AG09309 (cell line): ENCODE data around the gene PLEKHA7.

Experiments used
- DNase-seq: peaks from one replicate; pipeline ENCODE4 v3.0.0-alpha.2; 2010; ENCODE audit warnings: low read depth
- H3K4me3 ChIP-seq: 2 replicates; pipeline ENCODE4 v1.5.1; 2011; ENCODE audit warnings: mild to moderate bottlenecking, low read depth, low read length, moderate library complexity; ENCODE audit not compliant: control insufficient read depth
- TF ChIP-seq, protein P1 (sequence below): IDR thresholded peaks from 2 replicates; pipeline ENCODE4 v1.5.1; 2011; ENCODE audit warnings: mild to moderate bottlenecking, low read depth, low read length, inconsistent platforms; ENCODE audit not compliant: insufficient read depth, control insufficient read depth; ENCODE audit errors: missing control alignments

Gene PLEKHA7

DNA sequence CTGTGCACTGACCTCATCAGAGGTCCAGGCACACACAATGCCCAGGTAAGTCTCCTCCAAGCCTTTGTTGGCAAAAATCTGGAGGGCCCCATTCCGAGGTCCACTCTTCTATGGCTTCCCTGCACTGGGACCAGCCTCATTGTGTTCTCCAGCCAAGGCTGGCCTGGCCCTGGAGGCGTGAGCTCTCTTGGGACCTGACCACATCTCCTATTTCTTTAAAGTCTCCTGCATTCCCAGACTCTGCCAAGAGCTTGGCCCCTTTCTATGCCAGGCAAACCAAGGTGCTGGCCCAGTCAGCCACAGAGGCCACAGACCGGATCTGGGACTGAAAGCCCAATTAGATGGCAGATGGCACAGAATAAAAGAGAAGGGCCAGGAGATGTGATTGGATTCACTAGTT, 220.7 kb downstream of the PLEKHA7 start:
- TF ChIP-seq, protein P1, sequence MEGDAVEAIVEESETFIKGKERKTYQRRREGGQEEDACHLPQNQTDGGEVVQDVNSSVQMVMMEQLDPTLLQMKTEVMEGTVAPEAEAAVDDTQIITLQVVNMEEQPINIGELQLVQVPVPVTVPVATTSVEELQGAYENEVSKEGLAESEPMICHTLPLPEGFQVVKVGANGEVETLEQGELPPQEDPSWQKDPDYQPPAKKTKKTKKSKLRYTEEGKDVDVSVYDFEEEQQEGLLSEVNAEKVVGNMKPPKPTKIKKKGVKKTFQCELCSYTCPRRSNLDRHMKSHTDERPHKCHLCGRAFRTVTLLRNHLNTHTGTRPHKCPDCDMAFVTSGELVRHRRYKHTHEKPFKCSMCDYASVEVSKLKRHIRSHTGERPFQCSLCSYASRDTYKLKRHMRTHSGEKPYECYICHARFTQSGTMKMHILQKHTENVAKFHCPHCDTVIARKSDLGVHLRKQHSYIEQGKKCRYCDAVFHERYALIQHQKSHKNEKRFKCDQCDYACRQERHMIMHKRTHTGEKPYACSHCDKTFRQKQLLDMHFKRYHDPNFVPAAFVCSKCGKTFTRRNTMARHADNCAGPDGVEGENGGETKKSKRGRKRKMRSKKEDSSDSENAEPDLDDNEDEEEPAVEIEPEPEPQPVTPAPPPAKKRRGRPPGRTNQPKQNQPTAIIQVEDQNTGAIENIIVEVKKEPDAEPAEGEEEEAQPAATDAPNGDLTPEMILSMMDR: no peak
- DNase-seq: no peak
- H3K4me3 ChIP-seq: no peak overlapping the region

DNA sequence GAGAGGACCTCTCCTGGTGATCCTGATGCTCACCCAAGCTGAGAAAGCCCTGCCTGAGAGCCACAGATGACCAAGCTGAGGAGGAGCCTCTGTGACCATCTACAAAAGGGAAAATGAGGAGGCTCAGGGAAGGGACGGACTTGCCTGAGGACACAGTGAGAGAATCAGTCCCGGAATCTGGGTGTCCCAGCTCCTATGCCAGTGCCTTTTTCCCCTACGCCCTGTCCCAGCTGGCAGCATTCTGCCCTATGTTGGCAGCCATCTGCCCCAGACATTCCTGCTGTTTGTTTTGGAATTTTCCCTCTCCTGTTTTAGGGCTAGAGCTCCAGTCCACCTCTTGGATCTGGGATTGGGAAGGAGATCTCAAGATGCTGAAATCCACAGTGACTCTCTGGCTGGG, 221.2 kb downstream of the PLEKHA7 start:
- no peak overlapping the region for H3K4me3 ChIP-seq
- TF ChIP-seq, protein P1: no peak
- no peak for DNase-seq

DNA sequence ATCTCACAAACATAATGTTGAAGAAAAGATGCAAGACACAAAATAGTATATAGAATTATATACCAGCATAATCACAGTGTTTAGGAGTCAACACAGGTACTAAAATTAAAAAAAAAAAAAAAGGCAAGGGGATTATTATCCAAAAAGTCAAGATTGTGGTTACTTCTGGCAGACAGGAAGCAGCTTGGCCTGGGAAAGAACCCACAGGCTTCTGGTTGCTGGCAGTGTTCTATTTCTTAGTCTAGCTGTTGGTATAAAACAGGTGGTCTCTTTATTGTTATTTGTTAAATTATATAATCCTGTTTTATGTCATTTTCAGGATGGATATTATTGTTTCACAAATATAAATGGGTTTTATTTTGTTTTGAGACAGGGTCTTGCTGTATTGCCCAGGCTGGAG, 221.8 kb downstream of the PLEKHA7 start:
- TF ChIP-seq, protein P1: no peak
- H3K4me3 ChIP-seq: no peak overlapping the region
- DNase-seq: no peak

DNA sequence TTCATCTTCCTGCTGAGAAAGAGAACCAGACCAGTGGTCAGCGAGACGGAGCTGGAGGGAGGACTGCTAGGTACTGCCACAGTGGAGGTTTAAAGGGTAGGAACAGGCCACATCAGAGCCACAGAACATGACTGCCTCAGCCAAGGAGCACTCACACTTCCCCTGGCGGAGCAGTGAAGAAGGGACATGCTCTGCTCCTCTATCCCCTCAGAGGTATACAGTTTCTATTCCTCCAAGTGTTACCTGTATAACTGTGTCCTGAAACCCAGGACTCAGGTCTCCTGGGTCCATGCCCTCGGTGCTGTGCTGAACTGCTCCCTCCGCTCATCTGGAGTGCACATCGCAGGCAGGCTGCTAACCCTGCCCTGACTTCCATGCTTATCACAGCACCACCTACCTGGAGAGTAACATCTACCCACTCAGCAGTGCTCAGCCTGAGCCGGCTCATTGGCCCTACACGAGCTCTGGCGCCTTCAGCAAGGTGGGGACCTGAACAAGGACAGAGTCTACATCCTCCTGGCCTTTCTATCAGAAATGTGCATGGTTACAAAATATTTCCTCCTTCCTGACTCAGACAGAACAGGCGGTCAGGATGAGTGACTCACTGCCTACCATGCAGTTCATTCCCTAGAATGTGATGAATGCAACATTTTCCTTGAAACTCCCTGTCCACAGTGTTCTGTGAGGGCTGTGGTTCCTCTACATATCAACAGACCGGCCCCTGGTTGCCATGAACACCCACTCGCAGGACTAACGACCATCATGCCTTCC, 222.8 kb downstream of the PLEKHA7 start:
- TF ChIP-seq, protein P1: no peak
- H3K4me3 ChIP-seq: no peak overlapping the region
- DNase-seq: peak; percentile 64

DNA sequence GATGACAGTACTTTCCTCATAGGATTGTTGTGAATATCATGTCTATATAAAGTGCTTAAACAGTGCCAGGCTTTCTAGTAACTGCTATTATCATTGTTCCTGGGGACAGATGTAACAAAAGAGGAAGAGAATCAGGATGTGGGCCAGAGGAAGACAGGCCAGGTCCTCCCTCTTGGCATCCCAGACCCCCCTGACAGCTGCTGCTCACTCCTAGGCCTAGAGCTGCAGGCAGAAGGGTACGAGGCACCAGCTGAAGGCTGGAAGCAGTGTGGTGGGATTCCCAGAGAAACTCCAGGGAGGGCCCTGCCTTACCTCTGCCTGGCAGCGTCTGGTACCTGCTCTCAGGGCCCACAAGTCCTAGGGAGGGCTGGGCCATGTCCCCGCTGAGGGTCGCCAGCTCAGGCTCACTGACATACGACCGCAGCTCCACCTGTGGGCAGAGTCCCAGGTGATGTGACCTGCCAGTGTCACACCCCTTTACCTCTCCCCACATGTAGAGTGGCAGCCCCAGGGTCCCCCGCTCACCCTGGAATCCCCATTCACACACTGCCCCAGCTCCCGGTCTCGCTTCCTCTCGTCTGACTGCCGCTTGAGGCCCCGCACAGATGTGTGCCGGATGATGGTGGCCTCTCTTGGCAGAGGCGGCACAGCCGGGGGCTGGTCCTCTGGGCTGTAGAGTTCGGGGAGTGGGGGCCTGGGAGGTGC, 223.6 kb downstream of the PLEKHA7 start:
- TF ChIP-seq, protein P1: no peak
- H3K4me3 ChIP-seq: no peak overlapping the region
- DNase-seq: no peak

DNA sequence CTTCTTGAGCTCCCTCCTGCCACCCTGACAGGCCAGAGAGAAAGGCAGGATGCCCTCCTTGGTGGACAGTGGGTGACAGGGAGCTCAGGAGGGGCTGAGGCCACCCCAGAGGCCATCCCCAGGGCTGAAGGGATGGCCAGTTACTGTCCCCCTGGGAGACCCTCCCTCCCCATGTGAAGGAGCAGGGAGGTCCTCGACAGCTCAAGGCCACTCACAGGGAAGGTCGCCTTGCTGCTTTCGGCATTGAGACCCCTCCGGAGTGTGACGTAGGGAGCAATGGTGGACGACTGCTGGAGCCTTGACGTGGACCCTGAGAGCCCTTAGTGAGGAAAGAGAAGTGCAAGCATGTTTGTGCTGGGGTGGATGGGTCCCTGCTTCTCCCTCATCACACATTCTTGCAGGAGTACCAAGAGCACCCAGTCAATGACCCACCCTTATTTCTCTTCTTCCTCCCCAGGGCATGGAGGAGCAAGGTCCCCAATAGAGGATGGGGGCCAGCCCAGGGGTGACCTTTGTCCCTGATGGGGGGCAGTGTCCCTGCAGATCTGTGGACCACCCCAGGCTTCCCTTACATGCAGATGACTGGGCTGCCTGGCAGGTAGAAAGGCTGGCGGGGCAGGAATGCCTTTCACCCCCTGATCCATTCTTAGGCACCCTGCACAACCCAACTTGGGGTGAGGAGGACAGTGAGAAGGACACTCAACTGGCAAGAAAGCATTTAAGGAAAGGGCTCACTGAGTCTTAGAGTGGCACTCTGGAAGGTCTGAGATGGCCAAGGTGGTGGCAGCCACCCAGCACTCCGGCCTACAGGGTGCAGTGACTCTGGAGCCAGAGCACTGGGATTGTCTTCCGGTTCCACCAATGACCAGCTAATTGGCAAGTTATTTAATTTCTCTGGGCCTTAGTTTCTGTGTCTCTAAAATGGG, 224.4 kb downstream of the PLEKHA7 start:
- no peak overlapping the region for H3K4me3 ChIP-seq
- TF ChIP-seq, protein P1: no peak
- DNase-seq: no peak
